ENCODE measurements around the gene AADACL4. TPM values are rescaled to one million over a fixed set of nuclear protein-coding genes. Genes with fewer than 3 reads are reported as not detected.
"Not testable (repeated sequence)": the region's sequence is repeated elsewhere in the genome, so short reads cannot be mapped to it uniquely, and the experiment has no call there.

The AADACL4 gene
- total RNA-seq, 1 experiment from 2014 or later = not detected

GRCh38 chr1:12662556-12662955, 18.7 kb downstream of the AADACL4 start:
- Histone ChIP-seq H3K79me2 (ENCODE audit: low read length) (no peaks in the 10 kb centered on the region), H3K36me3 (ENCODE audit: insufficient read depth, low read length) (no peaks in the 10 kb centered on the region), H3K27ac (ENCODE audit: low read length) (no peak overlapping the region), H4K20me1 (ENCODE audit: insufficient read depth, low read depth, low read length) (no peaks in the 10 kb centered on the region), H3K9me2 (replicated peaks; ENCODE audit: insufficient read depth, low read length) (no peaks in the 10 kb centered on the region), H3K9me3 (ENCODE audit: low read length) (no peaks in the 10 kb centered on the region), H3K4me3 (ENCODE audit: low read length) (no peak overlapping the region), H3K9ac (ENCODE audit: low read length) (no peak overlapping the region), H2AFZ (ENCODE audit: low read length) (no peak overlapping the region), H3K4me2 (ENCODE audit: low read depth, low read length, poor library complexity, severe bottlenecking) (no peak overlapping the region), H3K4me1 (ENCODE audit: low read length) (no peaks in the 10 kb centered on the region), H3K27me3 (ENCODE audit: low read length) (no peaks in the 10 kb centered on the region)
- no peak for DNase-seq

- no peak overlapping the region for H3K4me2 ChIP-seq (ENCODE audit: low read depth, low read length, poor library complexity, severe bottlenecking)
- H2AFZ ChIP-seq (ENCODE audit: low read length) = no peak overlapping the region
- no peaks in the 10 kb centered on the region for H3K4me1 ChIP-seq (ENCODE audit: low read length)
These were observed 21.6 kb downstream of the AADACL4 start for GRCh38 chr1:12665511-12665910.

GRCh38 chr1:12666141-12666735, 22.4 kb downstream of the AADACL4 start:
- no peaks in the 10 kb centered on the region for H3K4me1 ChIP-seq (ENCODE audit: low read length)

More at GRCh38 chr1:12665511-12665910, 21.6 kb downstream of the AADACL4 start:
- no peak for DNase-seq
- H3K9me2 ChIP-seq (replicated peaks; ENCODE audit: insufficient read depth, low read length) = no peaks in the 10 kb centered on the region
- H4K20me1 ChIP-seq (ENCODE audit: insufficient read depth, low read depth, low read length) = no peaks in the 10 kb centered on the region
- no peak overlapping the region for H3K27ac ChIP-seq (ENCODE audit: low read length)
- H3K79me2 ChIP-seq (ENCODE audit: low read length) = no peaks in the 10 kb centered on the region
- no peaks in the 10 kb centered on the region for H3K9me3 ChIP-seq (ENCODE audit: low read length)
- H3K4me3 ChIP-seq (ENCODE audit: low read length) = no peak overlapping the region
- H3K9ac ChIP-seq (ENCODE audit: low read length) = no peak overlapping the region
- no peaks in the 10 kb centered on the region; the same call in 1 of the 2 replicates for H3K27me3 ChIP-seq (ENCODE audit: low read length)
- no peaks in the 10 kb centered on the region for H3K36me3 ChIP-seq (ENCODE audit: insufficient read depth, low read length)

GRCh38 chr1:12669529-12670068, 25.7 kb downstream of the AADACL4 start:
- Histone ChIP-seq H3K4me2 (ENCODE audit: low read depth, low read length, poor library complexity, severe bottlenecking) (no peak overlapping the region), H3K27ac (ENCODE audit: low read length) (no peak overlapping the region), H3K4me1 (ENCODE audit: low read length) (no peaks in the 10 kb centered on the region), H3K9me2 (replicated peaks; ENCODE audit: insufficient read depth, low read length) (no peaks in the 10 kb centered on the region), H3K9me3 (ENCODE audit: low read length) (no peaks in the 10 kb centered on the region), H2AFZ (ENCODE audit: low read length) (no peak overlapping the region), H3K27me3 (ENCODE audit: low read length) (no peaks in the 10 kb centered on the region; the same call in 1 of the 2 replicates), H3K36me3 (ENCODE audit: insufficient read depth, low read length) (no peaks in the 10 kb centered on the region), H4K20me1 (ENCODE audit: insufficient read depth, low read depth, low read length) (no peaks in the 10 kb centered on the region), H3K79me2 (ENCODE audit: low read length) (no peaks in the 10 kb centered on the region), H3K4me3 (ENCODE audit: low read length) (no peak overlapping the region), H3K9ac (ENCODE audit: low read length) (no peak overlapping the region)
- DNase-seq = no peak

More at GRCh38 chr1:12666141-12666735, 22.4 kb downstream of the AADACL4 start:
- H3K4me2 ChIP-seq (ENCODE audit: low read depth, low read length, poor library complexity, severe bottlenecking) = no peak overlapping the region
- H3K4me3 ChIP-seq (ENCODE audit: low read length) = no peak overlapping the region
- H3K27ac ChIP-seq (ENCODE audit: low read length) = no peak overlapping the region
- no peak for DNase-seq
- H4K20me1 ChIP-seq (ENCODE audit: insufficient read depth, low read depth, low read length) = no peaks in the 10 kb centered on the region
- no peak overlapping the region for H3K9ac ChIP-seq (ENCODE audit: low read length)
- no peaks in the 10 kb centered on the region for H3K9me3 ChIP-seq (ENCODE audit: low read length)
- H2AFZ ChIP-seq (ENCODE audit: low read length) = no peak overlapping the region
- H3K36me3 ChIP-seq (ENCODE audit: insufficient read depth, low read length) = no peaks in the 10 kb centered on the region
- no peaks in the 10 kb centered on the region for H3K79me2 ChIP-seq (ENCODE audit: low read length)
- no peaks in the 10 kb centered on the region; the same call in 1 of the 2 replicates for H3K27me3 ChIP-seq (ENCODE audit: low read length)
- no peaks in the 10 kb centered on the region for H3K9me2 ChIP-seq (replicated peaks; ENCODE audit: insufficient read depth, low read length)

- H2AFZ ChIP-seq (ENCODE audit: low read length) = no peak overlapping the region
- no peaks in the 10 kb centered on the region for H3K9me2 ChIP-seq (replicated peaks; ENCODE audit: insufficient read depth, low read length)
- no peaks in the 10 kb centered on the region for H3K27me3 ChIP-seq (ENCODE audit: low read length)
- H3K9ac ChIP-seq (ENCODE audit: low read length) = no peak overlapping the region
- no peaks in the 10 kb centered on the region for H3K9me3 ChIP-seq (ENCODE audit: low read length)
- no peaks in the 10 kb centered on the region for H3K4me1 ChIP-seq (ENCODE audit: low read length)
- no peak overlapping the region for H3K27ac ChIP-seq (ENCODE audit: low read length)
- H3K79me2 ChIP-seq (ENCODE audit: low read length) = no peaks in the 10 kb centered on the region
- H4K20me1 ChIP-seq (ENCODE audit: insufficient read depth, low read depth, low read length) = no peaks in the 10 kb centered on the region
- no peak overlapping the region for H3K4me2 ChIP-seq (ENCODE audit: low read depth, low read length, poor library complexity, severe bottlenecking)
- no peak overlapping the region for H3K4me3 ChIP-seq (ENCODE audit: low read length)
- peak; percentile 7 for DNase-seq
- no peaks in the 10 kb centered on the region for H3K36me3 ChIP-seq (ENCODE audit: insufficient read depth, low read length)
These were observed 30.5 kb downstream of the AADACL4 start for GRCh38 chr1:12674358-12674757.

- not testable (repeated sequence) for H3K4me1 ChIP-seq (ENCODE audit: low read length)
These were observed 32.2 kb downstream of the AADACL4 start for GRCh38 chr1:12676122-12676521.

GRCh38 chr1:12677565-12677964, 33.7 kb downstream of the AADACL4 start:
- H3K27ac ChIP-seq (ENCODE audit: low read length) = no peak overlapping the region
- no peaks in the 10 kb centered on the region for H4K20me1 ChIP-seq (ENCODE audit: insufficient read depth, low read depth, low read length)
- no peaks in the 10 kb centered on the region for H3K36me3 ChIP-seq (ENCODE audit: insufficient read depth, low read length)
- no peaks in the 10 kb centered on the region; the same call in 1 of the 2 replicates for H3K27me3 ChIP-seq (ENCODE audit: low read length)
- DNase-seq = no peak
- no peak overlapping the region for H3K9ac ChIP-seq (ENCODE audit: low read length)
- H3K79me2 ChIP-seq (ENCODE audit: low read length) = no peaks in the 10 kb centered on the region
- H3K4me3 ChIP-seq (ENCODE audit: low read length) = no peak overlapping the region
- H3K4me1 ChIP-seq (ENCODE audit: low read length) = no peaks in the 10 kb centered on the region
- no peaks in the 10 kb centered on the region for H3K9me2 ChIP-seq (replicated peaks; ENCODE audit: insufficient read depth, low read length)
- H3K9me3 ChIP-seq (ENCODE audit: low read length) = no peaks in the 10 kb centered on the region
- H3K4me2 ChIP-seq (ENCODE audit: low read depth, low read length, poor library complexity, severe bottlenecking) = no peak overlapping the region
- no peak overlapping the region for H2AFZ ChIP-seq (ENCODE audit: low read length)

More at GRCh38 chr1:12676122-12676521, 32.2 kb downstream of the AADACL4 start:
- H4K20me1 ChIP-seq (ENCODE audit: insufficient read depth, low read depth, low read length); H3K4me3 ChIP-seq (ENCODE audit: low read length); H2AFZ ChIP-seq (ENCODE audit: low read length); H3K27me3 ChIP-seq (ENCODE audit: low read length); H3K4me2 ChIP-seq (ENCODE audit: low read depth, low read length, poor library complexity, severe bottlenecking); H3K9me3 ChIP-seq (ENCODE audit: low read length); H3K9ac ChIP-seq (ENCODE audit: low read length); H3K79me2 ChIP-seq (ENCODE audit: low read length); H3K27ac ChIP-seq (ENCODE audit: low read length); H3K9me2 ChIP-seq (replicated peaks; ENCODE audit: insufficient read depth, low read length); H3K36me3 ChIP-seq (ENCODE audit: insufficient read depth, low read length): not testable (repeated sequence)
- DNase-seq = peak; percentile 4

- Histone ChIP-seq H3K9ac (ENCODE audit: low read length) (no peak overlapping the region), H3K36me3 (ENCODE audit: insufficient read depth, low read length) (no peaks in the 10 kb centered on the region), H4K20me1 (ENCODE audit: insufficient read depth, low read depth, low read length) (no peaks in the 10 kb centered on the region), H3K79me2 (ENCODE audit: low read length) (no peaks in the 10 kb centered on the region), H3K9me3 (ENCODE audit: low read length) (no peaks in the 10 kb centered on the region), H3K9me2 (replicated peaks; ENCODE audit: insufficient read depth, low read length) (no peaks in the 10 kb centered on the region), H2AFZ (ENCODE audit: low read length) (no peak overlapping the region), H3K27ac (ENCODE audit: low read length) (no peak overlapping the region), H3K27me3 (ENCODE audit: low read length) (no peaks in the 10 kb centered on the region; the same call in 1 of the 2 replicates), H3K4me3 (ENCODE audit: low read length) (no peak overlapping the region), H3K4me2 (ENCODE audit: low read depth, low read length, poor library complexity, severe bottlenecking) (no peak overlapping the region), H3K4me1 (ENCODE audit: low read length) (no peaks in the 10 kb centered on the region)
- peak; percentile 16 for DNase-seq
These were observed 34.5 kb downstream of the AADACL4 start for GRCh38 chr1:12678350-12678749.

Measured in Karpas-422 (cell line).